ENCODE measurements around the gene MFNG.

The MFNG gene

GRCh38 chr22:37453696-37454095, 32.5 kb downstream of the MFNG start:
- H3K27ac ChIP-seq = no peak overlapping the region

DNA sequence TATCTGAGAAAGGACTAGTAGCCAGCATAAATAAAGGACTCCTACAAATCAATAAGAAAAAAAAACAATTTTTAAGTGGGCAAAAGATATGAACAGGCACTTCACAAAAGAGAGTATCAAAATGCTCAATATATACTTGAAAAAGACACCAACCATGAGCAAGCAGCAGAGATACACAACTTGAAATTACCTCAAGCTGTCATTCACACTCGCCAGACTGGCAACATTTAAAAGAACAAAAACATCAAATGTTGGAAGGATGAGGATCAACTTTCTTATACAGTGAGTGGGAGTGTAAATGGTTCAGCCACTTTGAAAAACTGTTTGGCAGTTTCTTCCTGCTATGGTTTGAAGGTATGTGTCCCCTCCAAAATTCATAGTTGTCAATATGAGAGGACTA, 35.0 kb downstream of the MFNG start:
- no peak for TF ChIP-seq CTCF (IDR thresholded peaks at IDR 0.05)
- TF ChIP-seq ZFX (IDR thresholded peaks at IDR 0.05; ENCODE audit: borderline replicate concordance) = no peak
- no peak overlapping the region for H3K27ac ChIP-seq

More at GRCh38 chr22:37453696-37454095, 32.5 kb downstream of the MFNG start:
- TF ChIP-seq CTCF (IDR thresholded peaks at IDR 0.05) = no peak

DNA sequence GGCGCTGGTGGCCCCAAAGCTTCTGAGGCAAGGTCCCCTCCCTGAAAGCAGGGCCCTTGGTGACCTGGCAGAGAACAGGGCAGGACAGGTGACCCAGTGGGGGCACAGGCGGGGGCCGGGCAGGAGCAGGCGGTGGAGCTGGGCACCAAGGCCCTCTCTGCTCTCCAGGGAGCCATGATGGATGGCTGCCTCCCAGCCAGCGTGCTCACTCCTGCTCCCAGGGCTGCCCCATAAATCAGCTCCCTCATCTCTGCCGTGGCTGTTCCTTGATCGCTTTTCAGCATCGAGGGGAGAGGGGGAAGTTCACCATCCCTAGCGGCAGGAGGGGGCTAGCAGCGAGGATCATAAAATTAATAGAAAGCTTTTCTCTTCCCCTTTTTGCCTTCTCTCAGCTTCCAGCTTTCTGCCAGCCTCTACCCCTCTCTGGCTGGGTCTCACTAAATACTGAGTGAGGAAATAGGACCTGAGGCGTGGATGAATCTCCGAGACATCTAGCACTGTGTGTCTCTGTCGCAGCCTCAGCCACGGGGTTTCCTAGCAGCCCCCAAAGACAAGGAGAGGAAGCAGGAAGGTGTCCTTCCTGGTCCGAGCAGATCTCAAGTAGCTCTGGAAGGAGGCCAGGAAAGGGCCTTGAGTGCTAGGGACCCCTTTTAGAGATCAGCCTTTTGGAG, 36.7 kb downstream of the MFNG start:
- no peak overlapping the region for H3K27ac ChIP-seq
- no peak for TF ChIP-seq ZFX (IDR thresholded peaks at IDR 0.05; ENCODE audit: borderline replicate concordance)
- TF ChIP-seq CTCF (IDR thresholded peaks at IDR 0.05) = no peak

- no peak overlapping the region for H3K27ac ChIP-seq
- TF ChIP-seq CTCF (IDR thresholded peaks at IDR 0.05) = no peak
- TF ChIP-seq ZFX (IDR thresholded peaks at IDR 0.05; ENCODE audit: borderline replicate concordance) = no peak
These were observed 37.6 kb downstream of the MFNG start for GRCh38 chr22:37448516-37449127.

- TF ChIP-seq ZFX (IDR thresholded peaks at IDR 0.05; ENCODE audit: borderline replicate concordance) (no peak), CTCF (IDR thresholded peaks at IDR 0.05) (no peak)
- no peak overlapping the region for H3K27ac ChIP-seq
These were observed 40.7 kb downstream of the MFNG start for GRCh38 chr22:37445501-37445900.

- H3K27ac ChIP-seq = no peak overlapping the region
- no peak for TF ChIP-seq CTCF (IDR thresholded peaks at IDR 0.05)
- TF ChIP-seq ZFX (IDR thresholded peaks at IDR 0.05; ENCODE audit: borderline replicate concordance) = no peak
These were observed 42.2 kb downstream of the MFNG start for GRCh38 chr22:37443977-37444376.

DNA sequence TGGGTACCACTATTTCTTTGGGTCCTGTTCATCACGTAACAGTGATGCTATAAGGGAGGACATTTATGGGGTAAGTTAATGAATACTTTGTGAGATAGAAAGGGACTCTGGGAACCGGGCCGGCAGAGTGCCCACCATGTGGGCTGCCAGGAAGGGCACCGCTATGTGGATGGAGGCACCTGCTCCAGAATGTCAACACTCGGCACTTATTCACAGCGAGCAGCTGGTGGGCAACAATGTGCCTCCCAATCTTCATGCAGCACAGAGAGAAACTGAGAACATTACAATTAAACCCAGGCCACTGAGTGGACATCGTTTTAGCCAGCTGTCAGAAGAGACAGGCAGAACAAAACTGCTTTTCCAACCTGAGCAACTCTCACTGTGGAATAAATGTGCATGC, 43.1 kb downstream of the MFNG start:
- no peak for TF ChIP-seq ZFX (IDR thresholded peaks at IDR 0.05; ENCODE audit: borderline replicate concordance)
- TF ChIP-seq CTCF (IDR thresholded peaks at IDR 0.05) = no peak
- no peak overlapping the region for H3K27ac ChIP-seq

All from 22Rv1 (cell line).